WTC11 (cell line): ENCODE results near the gene USP10.

Source experiments
- HMGA2 ChIP-seq: fragments of 250-450 bp; sonication (Bioruptor Pico); IDR thresholded peaks from 2 replicates; pipeline ENCODE4 v1.4.0; 2021; ENCODE audit warnings: mild to moderate bottlenecking, moderate library complexity
- SP1 ChIP-seq: sonication (generic); formaldehyde crosslinking; conservative IDR thresholded peaks from 2 replicates; pipeline ENCODE4 v1.8.1; 2022; ENCODE audit warnings: missing genetic modification reagents
- TP53 ChIP-seq: sonication (generic); formaldehyde crosslinking; IDR thresholded peaks from 2 replicates; pipeline ENCODE4 v1.8.1; 2023; ENCODE audit warnings: mild to moderate bottlenecking, missing genetic modification reagents
- TF ChIP-seq, protein P1 (sequence below): fragments of 200-600 bp; IDR thresholded peaks from 2 replicates; pipeline ENCODE4 v1.8.0; 2022; ENCODE audit warnings: antibody characterized with exemption

DNA sequence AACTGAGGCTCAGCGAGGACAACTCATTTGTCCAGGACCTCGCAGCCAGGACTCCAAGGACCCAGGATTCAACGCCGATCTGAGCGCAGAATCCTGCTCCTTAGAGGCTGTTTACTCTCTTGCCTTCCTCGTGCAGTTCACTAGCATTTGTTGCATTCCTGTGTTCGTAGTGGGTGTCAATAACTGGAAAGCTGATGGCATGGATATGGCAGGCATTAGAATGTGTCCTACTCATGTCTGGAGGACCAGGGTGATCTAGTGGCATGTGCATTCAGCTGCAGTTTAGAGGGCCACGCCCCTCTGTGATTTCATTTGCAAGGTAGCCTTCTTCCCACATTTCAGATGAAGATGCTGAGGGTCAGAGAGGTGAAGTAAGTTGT, 120.5 kb downstream of the USP10 start:
- TF ChIP-seq SP1 (CRISPR knock-in tag) (no peak), TP53 (no peak), HMGA2 (no peak)
- TF ChIP-seq, protein P1, sequence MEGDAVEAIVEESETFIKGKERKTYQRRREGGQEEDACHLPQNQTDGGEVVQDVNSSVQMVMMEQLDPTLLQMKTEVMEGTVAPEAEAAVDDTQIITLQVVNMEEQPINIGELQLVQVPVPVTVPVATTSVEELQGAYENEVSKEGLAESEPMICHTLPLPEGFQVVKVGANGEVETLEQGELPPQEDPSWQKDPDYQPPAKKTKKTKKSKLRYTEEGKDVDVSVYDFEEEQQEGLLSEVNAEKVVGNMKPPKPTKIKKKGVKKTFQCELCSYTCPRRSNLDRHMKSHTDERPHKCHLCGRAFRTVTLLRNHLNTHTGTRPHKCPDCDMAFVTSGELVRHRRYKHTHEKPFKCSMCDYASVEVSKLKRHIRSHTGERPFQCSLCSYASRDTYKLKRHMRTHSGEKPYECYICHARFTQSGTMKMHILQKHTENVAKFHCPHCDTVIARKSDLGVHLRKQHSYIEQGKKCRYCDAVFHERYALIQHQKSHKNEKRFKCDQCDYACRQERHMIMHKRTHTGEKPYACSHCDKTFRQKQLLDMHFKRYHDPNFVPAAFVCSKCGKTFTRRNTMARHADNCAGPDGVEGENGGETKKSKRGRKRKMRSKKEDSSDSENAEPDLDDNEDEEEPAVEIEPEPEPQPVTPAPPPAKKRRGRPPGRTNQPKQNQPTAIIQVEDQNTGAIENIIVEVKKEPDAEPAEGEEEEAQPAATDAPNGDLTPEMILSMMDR = no peak
